Fibroblast of lung (primary cell): ENCODE results near the gene SCEL.
"Not testable (repeated sequence)": the region's sequence is repeated elsewhere in the genome, so short reads cannot be mapped to it uniquely, and the experiment has no call there.

ENCODE experiments used
- EZH2 ChIP-seq: IDR thresholded peaks from 2 replicates; pipeline ENCODE4 v1.5.1; 2012; ENCODE audit warnings: low read length, control low read depth, mild to moderate bottlenecking; ENCODE audit errors: missing control alignments
- TF ChIP-seq, protein P1 (sequence below), 2 donors: IDR thresholded peaks in 1 of 2; conservative IDR thresholded peaks in 1 of 2; 1 replicate in 1 of 2; 2 replicates in 1 of 2; pipeline ENCODE4 v1.5.1; 2011 to 2012; ENCODE audit warnings: low read length in 2 of 2, control low read depth in 1 of 2, inconsistent platforms in 1 of 2, low read depth in 1 of 2, mild to moderate bottlenecking in 1 of 2

GRCh38 chr13:77660016-77660415, 124.5 kb downstream of the SCEL start:
- not testable (repeated sequence) for TF ChIP-seq EZH2
- TF ChIP-seq, protein P1, sequence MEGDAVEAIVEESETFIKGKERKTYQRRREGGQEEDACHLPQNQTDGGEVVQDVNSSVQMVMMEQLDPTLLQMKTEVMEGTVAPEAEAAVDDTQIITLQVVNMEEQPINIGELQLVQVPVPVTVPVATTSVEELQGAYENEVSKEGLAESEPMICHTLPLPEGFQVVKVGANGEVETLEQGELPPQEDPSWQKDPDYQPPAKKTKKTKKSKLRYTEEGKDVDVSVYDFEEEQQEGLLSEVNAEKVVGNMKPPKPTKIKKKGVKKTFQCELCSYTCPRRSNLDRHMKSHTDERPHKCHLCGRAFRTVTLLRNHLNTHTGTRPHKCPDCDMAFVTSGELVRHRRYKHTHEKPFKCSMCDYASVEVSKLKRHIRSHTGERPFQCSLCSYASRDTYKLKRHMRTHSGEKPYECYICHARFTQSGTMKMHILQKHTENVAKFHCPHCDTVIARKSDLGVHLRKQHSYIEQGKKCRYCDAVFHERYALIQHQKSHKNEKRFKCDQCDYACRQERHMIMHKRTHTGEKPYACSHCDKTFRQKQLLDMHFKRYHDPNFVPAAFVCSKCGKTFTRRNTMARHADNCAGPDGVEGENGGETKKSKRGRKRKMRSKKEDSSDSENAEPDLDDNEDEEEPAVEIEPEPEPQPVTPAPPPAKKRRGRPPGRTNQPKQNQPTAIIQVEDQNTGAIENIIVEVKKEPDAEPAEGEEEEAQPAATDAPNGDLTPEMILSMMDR (conservative IDR thresholded peaks at IDR 0.05 in 1 of 2, IDR thresholded peaks at IDR 0.05 in 1 of 2; ENCODE audit: low read depth in 1 of 2, low read length in 2 of 2) = not testable (repeated sequence)
